Skin epidermis (tissue), 12 donors: Measurements from ENCODE around the gene KRAS.

Source experiments
- H3K27ac ChIP-seq, 21 experiments: fragments of 200-600 bp; sonication (generic) in 11 of 21; one replicate each; pipeline ENCODE4 v1.5.0; 2020; ENCODE audit warnings: mild to moderate bottlenecking in 3 of 21, inconsistent platforms in 2 of 21, moderate library complexity in 2 of 21
- H3K4me3 ChIP-seq, 7 experiments: fragments of 200-600 bp; sonication (generic) in 2 of 7; one replicate each; pipeline ENCODE4 v1.5.0; 2020; ENCODE audit warnings: inconsistent platforms in 2 of 7, mild to moderate bottlenecking in 2 of 7, moderate library complexity in 1 of 7

KRAS gene

GRCh38 chr12:25257590-25258324, 7.0 kb upstream of the KRAS start:
- Histone ChIP-seq H3K27ac (no peak overlapping the region), H3K4me3 (no peak overlapping the region)

GRCh38 chr12:25256826-25257225, 6.1 kb upstream of the KRAS start:
- Histone ChIP-seq H3K27ac (peak overlapping the region in 7 of 21 experiments; percentile 0 to 62 (median 39)), H3K4me3 (no peak overlapping the region)

- Histone ChIP-seq H3K4me3 (no peak overlapping the region), H3K27ac (no peak overlapping the region)
Measured at GRCh38 chr12:25256005-25256404, 5.3 kb upstream of the KRAS start.

- Histone ChIP-seq H3K27ac (no peak overlapping the region), H3K4me3 (no peak overlapping the region)
Measured at GRCh38 chr12:25254271-25254880, 3.6 kb upstream of the KRAS start.

GRCh38 chr12:25253371-25254068, 2.8 kb upstream of the KRAS start:
- Histone ChIP-seq H3K4me3 (no peak overlapping the region), H3K27ac (no peak overlapping the region)

- Histone ChIP-seq H3K4me3 (no peak overlapping the region), H3K27ac (no peak overlapping the region)
Measured at GRCh38 chr12:25252946-25253345, 2.2 kb upstream of the KRAS start.

- H3K27ac ChIP-seq = peak overlapping the region in 15 of 21 experiments; percentile 90 to 99 (median 96)
- peak overlapping the region in 5 of 7 experiments; percentile 84 to 100 (median 100) for H3K4me3 ChIP-seq
Measured at GRCh38 chr12:25251769-25252168, 1.0 kb upstream of the KRAS start.

GRCh38 chr12:25249931-25250738, 594 bp downstream of the KRAS start:
- Histone ChIP-seq H3K27ac (peak overlapping the region; percentile 65 to 99 (median 95)), H3K4me3 (peak overlapping the region; percentile 84 to 100 (median 97))

- no peak overlapping the region for H3K27ac ChIP-seq
- no peak overlapping the region for H3K4me3 ChIP-seq
Measured at GRCh38 chr12:25248732-25249131, 2.0 kb downstream of the KRAS start.

GRCh38 chr12:25248137-25248536, 2.6 kb downstream of the KRAS start:
- H3K4me3 ChIP-seq = no peak overlapping the region
- H3K27ac ChIP-seq = no peak overlapping the region

GRCh38 chr12:25245491-25245890, 5.2 kb downstream of the KRAS start:
- no peak overlapping the region for H3K4me3 ChIP-seq
- H3K27ac ChIP-seq = no peak overlapping the region

GRCh38 chr12:25243680-25243990, 7.1 kb downstream of the KRAS start:
- no peak overlapping the region for H3K27ac ChIP-seq
- H3K4me3 ChIP-seq = no peak overlapping the region

- Histone ChIP-seq H3K27ac (no peak overlapping the region), H3K4me3 (no peak overlapping the region)
Measured at GRCh38 chr12:25242981-25243679, 7.6 kb downstream of the KRAS start.

- no peak overlapping the region for H3K4me3 ChIP-seq
- no peak overlapping the region for H3K27ac ChIP-seq
Measured at GRCh38 chr12:25241167-25242020, 9.3 kb downstream of the KRAS start.

- no peak overlapping the region for H3K4me3 ChIP-seq
- no peak overlapping the region for H3K27ac ChIP-seq
Measured at GRCh38 chr12:25236626-25237025, 14.1 kb downstream of the KRAS start.

- Histone ChIP-seq H3K4me3 (no peak overlapping the region), H3K27ac (no peak overlapping the region)
Measured at GRCh38 chr12:25236190-25236589, 14.5 kb downstream of the KRAS start.

GRCh38 chr12:25213338-25213737, 37.4 kb downstream of the KRAS start:
- Histone ChIP-seq H3K4me3 (no peak overlapping the region), H3K27ac (no peak overlapping the region)

- Histone ChIP-seq H3K27ac (no peak overlapping the region), H3K4me3 (no peak overlapping the region)
Measured at GRCh38 chr12:25208554-25208953, 42.2 kb downstream of the KRAS start.

- no peak overlapping the region for H3K27ac ChIP-seq
- no peak overlapping the region for H3K4me3 ChIP-seq
Measured at GRCh38 chr12:25207846-25208245, 42.9 kb downstream of the KRAS start.
